ENCODE data around the gene CD164L2.

The CD164L2 gene

GRCh38 chr1:27381969-27382762 is 967 bp downstream of the CD164L2 start:
- DNase-seq, result no peak

GRCh38 chr1:27380766-27381733 is 2.1 kb downstream of the CD164L2 start:
- no peak for DNase-seq

- DNase-seq, result no peak
Observed at GRCh38 chr1:27380224-27380623, 2.9 kb downstream of the CD164L2 start.

- DNase-seq, result no peak
Observed at GRCh38 chr1:27379564-27380122, 3.5 kb downstream of the CD164L2 start.

- DNase-seq, result no peak
Observed at GRCh38 chr1:27377760-27378495, 5.2 kb downstream of the CD164L2 start.

GRCh38 chr1:27374362-27375086 is 8.6 kb downstream of the CD164L2 start, which contains the start of gene FCN3:
TSS of gene FCN3 (minus strand) at chr1:27374824. CDS start at chr1:27374818, 6 bp downstream.
- no peak for DNase-seq

- DNase-seq, result no peak
Observed at GRCh38 chr1:27372808-27373690, 10.1 kb downstream of the CD164L2 start.

GRCh38 chr1:27372022-27372807 is 10.9 kb downstream of the CD164L2 start:
- DNase-seq, result no peak

- DNase-seq, result no peak
Observed at GRCh38 chr1:27368869-27369582, 14.1 kb downstream of the CD164L2 start.

- no peak for DNase-seq
Observed at GRCh38 chr1:27367160-27367650, 15.9 kb downstream of the CD164L2 start.

- no peak for DNase-seq
Observed at GRCh38 chr1:27366411-27367159, 16.5 kb downstream of the CD164L2 start, which contains the start of gene MAP3K6. TSS of gene MAP3K6 (minus strand) at chr1:27366961. CDS start at chr1:27366597, 364 bp downstream.

GRCh38 chr1:27366113-27366410 is 17.1 kb downstream of the CD164L2 start:
- DNase-seq, result peak; percentile 42

- DNase-seq, result peak; percentile 67
Observed at GRCh38 chr1:27365372-27366112, 17.6 kb downstream of the CD164L2 start.

- DNase-seq, result no peak
Observed at GRCh38 chr1:27364696-27365371, 18.3 kb downstream of the CD164L2 start.

- DNase-seq, result no peak
Observed at GRCh38 chr1:27363766-27364695, 19.1 kb downstream of the CD164L2 start.

- DNase-seq, result no peak
Observed at GRCh38 chr1:27361553-27361952, 21.6 kb downstream of the CD164L2 start.

Data from NCI-H1092 (cell line).